Mucosa of descending colon (tissue), 3 donors: Measurements from ENCODE around the gene C1orf174. TPM values are rescaled to one million over a fixed set of nuclear protein-coding genes. Genes with fewer than 3 reads are reported as not detected.

ENCODE experiments used
- ATAC-seq: fragments of 200-7000 bp; cut with Tn5 transposase; one replicate; pipeline ENCODE4 v1.9.1; 2020; ENCODE audit warnings: mild to moderate bottlenecking, moderate library complexity
- DNase-seq, 3 donors: peaks; one replicate each; pipeline ENCODE4 v3.0.0-alpha.2; 2020
- H3K36me3 ChIP-seq: fragments of 200-600 bp; one replicate; pipeline ENCODE4 v1.8.0; 2021; ENCODE audit warnings: low read depth, mild to moderate bottlenecking
- H3K4me1 ChIP-seq: fragments of 200-600 bp; one replicate; pipeline ENCODE4 v1.8.0; 2021; ENCODE audit warnings: low read depth, mild to moderate bottlenecking
- H3K4me3 ChIP-seq: fragments of 200-600 bp; one replicate; pipeline ENCODE4 v1.8.0; 2021; ENCODE audit warnings: mild to moderate bottlenecking
- H3K9me3 ChIP-seq: fragments of 200-600 bp; one replicate; pipeline ENCODE4 v1.8.0; 2021; ENCODE audit warnings: mild to moderate bottlenecking
- CTCF ChIP-seq: fragments of 200-600 bp; IDR thresholded peaks from one replicate; pipeline ENCODE4 v1.8.0; 2022; ENCODE audit warnings: antibody characterized with exemption, mild to moderate bottlenecking
- intact Hi-C, 2 donors: fragments of 100-400 bp; cut with DNase I in 1 of 2; cut with micrococcal nuclease in 1 of 2; formaldehyde crosslinking; loops; one replicate each; pipeline versions ENCODE4 v1.11.0 to v1.11.1; 2022; cut with DNase I, micrococcal nuclease
- total RNA-seq, 3 donors: library from RNA; stranded (reverse); fragmentation: NEBNext Ultra II Directional in 2 of 3; extraction: Animal tissue kit (Norgen Biotek cat#: 25700) in 2 of 3; gene quantifications; one replicate each; pipeline versions ENCODE4 v1.2.1 to v1.2.4, GENCODE V29; 2021 to 2023
- donor health status: DM: no; HTN: no; CAD: no; lungs with moderate emphysema.
- donor health status: DM: no; HTN: no; CAD: no.
- donor health status: DM: no; HTN: yes; CAD: no.

The C1orf174 gene
- total RNA-seq, 3 donors from 2014 or later, result 19.3 to 23.7 (median 21.8) TPM

GRCh38 chr1:3912809-3913685, 13.0 kb upstream of the C1orf174 start:
- H3K9me3 ChIP-seq, result no peaks in the 10 kb centered on the region
- ATAC-seq, result no peak
- H3K36me3 ChIP-seq, result no peaks in the 10 kb centered on the region
- TF ChIP-seq CTCF, result no peak
- no peak overlapping the region for H3K4me3 ChIP-seq
- intact Hi-C loops, result loop anchor here in 1 of 2 donors (10.0 kb wide), 1 partner anchor 1832 kb away; no protein-coding TSS in a partner anchor
- no peak for DNase-seq
- H3K4me1 ChIP-seq, result peaks cover 6% of the 10 kb centered on the region

GRCh38 chr1:3911981-3912808, 12.1 kb upstream of the C1orf174 start:
- Histone ChIP-seq H3K4me3 (no peak overlapping the region), H3K36me3 (no peaks in the 10 kb centered on the region), H3K9me3 (no peaks in the 10 kb centered on the region), H3K4me1 (peaks cover 6% of the 10 kb centered on the region)
- DNase-seq, result no peak
- intact Hi-C loops, result loop anchor here in 1 of 2 donors (10.0 kb wide), 1 partner anchor 1833 kb away; no protein-coding TSS in a partner anchor
- no peak for ATAC-seq
- TF ChIP-seq CTCF, result no peak

- intact Hi-C loops, result loop anchor here in 1 of 2 donors (10.0 kb wide), 1 partner anchor 1834 kb away; no protein-coding TSS in a partner anchor
- DNase-seq, result peak; percentile 77 to 85 (median 81)
- TF ChIP-seq CTCF, result peak; percentile 57
- Histone ChIP-seq H3K4me3 (no peak overlapping the region), H3K9me3 (no peaks in the 10 kb centered on the region), H3K4me1 (peaks cover 6% of the 10 kb centered on the region), H3K36me3 (no peaks in the 10 kb centered on the region)
- ATAC-seq, result peak; percentile 89
Observed at GRCh38 chr1:3910857-3911845, 11.1 kb upstream of the C1orf174 start.

- no peaks in the 10 kb centered on the region for H3K9me3 ChIP-seq
- H3K36me3 ChIP-seq, result no peaks in the 10 kb centered on the region
- TF ChIP-seq CTCF, result no peak
- intact Hi-C loops, result loop anchor here in 1 of 2 donors (10.0 kb wide), 1 partner anchor 1835 kb away; no protein-coding TSS in a partner anchor
- H3K4me3 ChIP-seq, result no peak overlapping the region
- H3K4me1 ChIP-seq, result peaks cover 6% of the 10 kb centered on the region
- ATAC-seq (no peak), DNase-seq (no peak)
Observed at GRCh38 chr1:3910049-3910731, 10.1 kb upstream of the C1orf174 start.
